SK-N-DZ (cell line): Measurements from ENCODE around the gene CD44.
A peak's percentile ranks its signal among the peaks of the same experiment; 100 is the strongest.

Experiments used
- DNase-seq: peaks from one replicate; pipeline ENCODE4 v3.0.0-alpha.2; 2015; ENCODE audit warnings: low spot score

The CD44 gene

GRCh38 chr11:35177370-35177769, 38.4 kb downstream of the CD44 start:
- no peak for DNase-seq

DNA sequence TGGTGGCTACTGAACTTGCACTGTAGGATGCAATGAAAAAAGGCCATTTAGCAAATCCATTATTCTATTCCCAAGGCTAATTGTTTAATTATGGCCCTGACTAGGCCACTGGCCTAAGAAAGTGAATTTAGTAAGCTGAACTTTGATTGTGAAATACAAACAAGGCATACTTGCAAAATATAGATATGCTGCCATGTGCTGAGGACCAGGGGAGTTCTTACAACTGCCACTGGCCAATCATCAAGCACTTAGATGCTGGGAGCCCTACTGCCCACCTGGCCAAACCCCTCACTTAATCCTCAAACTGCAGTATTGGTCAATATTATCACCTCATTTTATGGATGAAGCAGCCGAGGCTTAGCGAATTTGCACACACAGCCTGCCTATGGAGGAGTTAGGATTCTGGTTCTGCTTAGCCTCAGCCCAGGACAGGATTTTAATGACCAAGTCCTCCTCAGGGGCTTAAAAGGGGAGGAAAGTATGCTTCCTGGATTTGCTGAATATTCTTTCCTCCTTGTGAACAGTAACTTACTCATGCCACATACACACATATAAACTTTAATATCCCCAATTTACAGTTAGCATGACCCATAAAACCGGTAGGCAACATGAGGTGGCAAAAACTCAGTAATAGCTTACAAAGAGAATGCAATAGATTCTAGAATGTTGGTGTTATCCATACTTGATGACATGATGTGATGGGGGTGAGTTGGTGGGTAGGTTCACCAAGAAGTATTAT, 39.3 kb downstream of the CD44 start:
- no peak for DNase-seq

- DNase-seq = no peak
These were observed 39.9 kb downstream of the CD44 start for GRCh38 chr11:35178873-35179272.

- DNase-seq = no peak
These were observed 40.6 kb downstream of the CD44 start for GRCh38 chr11:35179466-35180135.

- DNase-seq = no peak
These were observed 41.6 kb downstream of the CD44 start for GRCh38 chr11:35180317-35181233.

DNA sequence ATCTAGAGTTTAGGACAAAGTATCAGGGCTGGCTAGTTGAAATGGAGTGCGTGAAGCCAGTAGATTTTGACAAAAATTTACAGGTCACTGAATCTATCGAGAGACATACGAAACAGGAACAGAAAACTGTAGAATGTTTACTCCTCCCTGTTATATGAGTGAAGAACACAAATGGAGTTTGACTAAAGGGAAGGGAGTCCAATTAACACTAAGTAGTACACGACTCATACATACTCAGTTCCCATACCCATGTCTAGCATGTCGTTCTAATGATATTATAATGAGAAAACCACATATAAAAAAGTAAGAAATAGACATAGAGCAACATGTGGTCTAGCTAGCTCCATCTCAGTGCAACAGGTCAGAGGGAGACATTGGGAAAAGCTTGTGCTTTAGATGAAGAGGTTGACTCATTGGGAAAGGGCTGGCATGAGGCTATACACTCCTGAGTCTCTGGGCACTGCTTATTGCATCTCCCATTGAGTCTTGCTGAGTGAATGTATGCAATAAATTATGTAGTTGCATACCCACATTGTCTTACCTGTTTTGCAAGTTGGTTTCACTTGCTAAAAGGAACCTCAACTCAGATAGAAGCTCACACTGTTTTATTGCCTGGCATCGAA, 43.5 kb downstream of the CD44 start:
- no peak for DNase-seq

DNA sequence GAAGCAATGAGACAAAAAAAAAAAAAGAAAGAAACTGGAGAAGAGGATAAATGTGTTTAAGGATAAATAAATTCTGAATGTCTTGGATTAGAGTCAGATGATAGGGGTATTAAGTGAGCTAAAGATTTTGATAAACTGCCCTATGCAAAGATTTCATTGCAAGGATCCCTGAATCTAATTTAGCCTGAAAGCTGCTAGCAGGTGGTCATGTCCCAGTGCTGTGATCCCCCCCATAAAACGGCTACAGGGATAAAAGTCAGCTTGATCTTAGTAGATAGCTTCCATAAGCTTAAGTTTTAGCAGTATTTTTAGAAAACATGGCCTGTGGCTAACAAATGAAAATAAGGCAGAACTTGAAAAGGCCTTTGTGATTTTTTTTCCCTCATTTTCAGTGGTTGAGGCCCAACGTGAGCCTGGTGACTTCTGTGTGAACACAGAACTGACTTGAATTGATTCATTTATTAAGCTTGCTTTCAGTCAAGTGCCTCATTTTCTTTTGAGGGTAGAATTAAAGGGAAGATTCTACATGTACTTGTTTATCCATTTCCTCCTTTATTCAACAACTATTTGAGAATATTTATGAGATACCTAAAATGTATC, 44.5 kb downstream of the CD44 start:
- no peak for DNase-seq

DNA sequence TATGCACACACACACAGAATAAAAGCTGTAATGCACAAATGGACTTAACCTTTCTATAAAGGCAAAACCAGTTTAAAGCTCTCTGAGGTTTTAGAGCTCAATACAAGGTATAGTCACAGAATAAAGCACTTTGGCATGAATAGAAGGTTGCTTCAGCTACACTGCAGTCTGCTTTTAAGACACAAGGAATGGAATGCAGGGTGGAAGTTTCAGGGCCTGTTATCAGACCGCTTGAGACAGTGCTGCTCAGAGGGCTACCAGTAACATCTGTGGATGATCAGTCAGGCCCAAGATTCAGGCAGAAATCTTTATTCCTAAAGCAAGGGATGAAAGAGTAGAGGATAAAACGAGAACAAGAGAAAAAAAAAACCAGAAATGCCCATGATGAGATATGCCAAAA, 46.7 kb downstream of the CD44 start:
- DNase-seq = no peak

DNA sequence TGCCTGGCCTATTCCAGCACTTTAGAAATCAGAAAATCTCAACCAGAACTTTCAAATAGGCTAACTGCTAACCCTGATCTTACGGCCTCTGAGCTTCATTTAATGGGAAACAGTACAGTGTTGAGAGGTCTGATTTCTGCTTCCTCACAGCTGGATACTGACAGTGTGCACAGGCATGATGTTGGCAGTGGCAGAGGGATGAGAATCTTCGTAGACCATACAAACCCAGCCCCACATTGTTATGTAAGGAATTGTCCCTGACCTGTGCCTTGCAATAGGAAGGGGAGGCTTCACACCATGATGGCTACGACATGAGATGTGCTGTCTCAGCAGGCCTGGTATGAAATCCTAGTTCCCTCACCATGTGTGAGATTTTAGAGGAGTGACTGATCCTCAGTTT, 49.0 kb downstream of the CD44 start:
- no peak for DNase-seq

- DNase-seq = no peak
These were observed 51.9 kb downstream of the CD44 start for GRCh38 chr11:35190804-35191348.

- DNase-seq = peak; percentile 68
These were observed 53.4 kb downstream of the CD44 start for GRCh38 chr11:35192347-35192746.

GRCh38 chr11:35193767-35194166, 54.8 kb downstream of the CD44 start:
- no peak for DNase-seq

GRCh38 chr11:35197292-35197691, 58.3 kb downstream of the CD44 start:
- DNase-seq = no peak

DNA sequence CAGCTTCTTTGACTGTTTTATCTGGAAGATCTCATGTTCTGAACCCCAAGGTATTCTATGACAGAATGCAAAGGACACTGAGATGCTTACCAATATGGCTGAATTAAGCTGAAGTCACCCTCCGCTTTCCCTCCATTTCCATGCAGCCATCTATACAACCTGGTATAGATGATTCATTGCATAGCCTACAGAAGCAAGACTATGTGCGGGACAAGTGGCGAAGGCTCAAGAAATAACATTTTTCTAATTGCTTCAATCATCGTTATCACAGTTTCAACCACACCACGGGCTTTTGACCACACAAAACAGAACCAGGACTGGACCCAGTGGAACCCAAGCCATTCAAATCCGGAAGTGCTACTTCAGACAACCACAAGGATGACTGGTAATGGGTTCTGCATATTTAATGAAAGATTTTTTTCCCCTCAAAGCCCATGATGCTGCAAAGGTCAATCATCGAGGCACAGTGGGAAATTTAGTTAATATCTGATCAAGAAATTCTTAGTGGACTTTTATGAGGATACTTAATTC, 61.9 kb downstream of the CD44 start:
- DNase-seq = no peak

DNA sequence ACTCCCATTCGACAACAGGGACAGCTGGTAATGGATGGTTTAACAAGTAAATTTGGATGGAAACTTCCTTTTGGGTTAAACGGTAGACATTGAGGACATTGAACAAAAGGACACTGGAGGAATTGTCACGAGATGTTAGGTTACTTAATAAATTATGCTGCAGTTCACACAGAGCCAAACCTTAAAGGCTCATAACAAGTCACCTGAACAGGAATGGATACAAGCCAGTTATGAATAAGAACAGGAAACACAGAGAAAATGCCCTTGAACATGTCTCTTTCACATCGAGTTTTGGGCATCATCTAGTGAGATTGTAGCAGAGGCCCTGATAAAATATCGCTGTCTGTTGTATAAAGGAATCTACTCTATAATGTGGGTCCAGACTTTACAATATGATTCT, 65.6 kb downstream of the CD44 start:
- DNase-seq = no peak

GRCh38 chr11:35206616-35207015, 67.6 kb downstream of the CD44 start:
- DNase-seq = no peak

- DNase-seq = no peak
These were observed 68.8 kb downstream of the CD44 start for GRCh38 chr11:35207471-35208403.

DNA sequence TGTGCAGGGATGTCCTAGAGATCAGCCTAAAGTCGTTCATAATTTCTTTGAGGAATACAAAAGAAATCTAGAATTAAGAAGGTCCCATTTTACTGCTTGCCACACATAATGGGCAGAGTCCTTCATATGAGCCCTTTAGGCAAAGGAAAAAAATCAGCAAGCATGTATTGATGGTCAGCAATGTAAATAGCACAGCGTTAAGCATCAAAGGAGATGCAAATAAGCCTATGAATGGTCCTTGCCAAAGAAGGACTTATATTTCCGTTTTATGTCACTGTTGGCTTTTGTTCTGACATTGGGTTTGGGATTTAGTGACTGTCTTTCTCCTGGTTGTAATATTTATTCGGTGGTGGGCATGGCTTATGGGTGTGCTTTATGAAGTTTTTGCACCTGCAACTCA, 69.8 kb downstream of the CD44 start:
- DNase-seq = no peak

GRCh38 chr11:35210876-35211546, 72.0 kb downstream of the CD44 start:
- DNase-seq = no peak
